K562 (cell line): ENCODE results near the gene RNF166. TPM values are rescaled to one million over a fixed set of nuclear protein-coding genes. Genes with fewer than 3 reads are reported as not detected.

Experiments used
- ATAC-seq: fragments of 200-7000 bp; cut with Tn5 transposase; 3 replicates; pipeline ENCODE4 v1.9.1; 2020; ENCODE audit warnings: moderate library complexity
- BruUV-seq: library from RNA; stranded (reverse); fragments of 400-500 nt; replicated peaks from 2 replicates; lab custom pipeline; 2021; lab: Mats Ljungman, UMichigan
- CTCF ChIA-PET: fragments of 300-600 bp; formaldehyde crosslinking; extraction: SDS; loops from one replicate; lab custom pipeline; 2021; ENCODE audit warnings: low intra/inter-chr PET ratio; lab: Yijun Ruan, JAX
- POLR2A ChIA-PET: fragments of 300-600, 350-650 bp; sonication (Branson Sonifier 250); formaldehyde crosslinking; extraction: SDS; loops from one replicate; lab custom pipeline; 2021; ENCODE audit warnings: antibody characterized with exemption, inconsistent platforms; lab: Yijun Ruan, JAX
- DNase-seq, 4 experiments: peaks; one replicate each; pipeline versions ENCODE4 v3.0.0 to v3.0.0-alpha.2; 2011 to 2018; ENCODE audit warnings: low spot score in 3 of 4, mixed read lengths in 3 of 4; ENCODE audit errors: extremely low read depth in 1 of 4
- FAIRE-seq: peaks from 2 replicates; lab custom pipeline; 2011; peaks lifted over from hg19 to GRCh38; lab: Jason Lieb, UNC
- H2AFZ ChIP-seq: 2 replicates; pipeline ENCODE4 v1.6.0; 2011; ENCODE audit warnings: low read depth, low read length, control low read depth, inconsistent platforms
- H3K27ac ChIP-seq: fragments of 200-600 bp; 3 replicates; pipeline ENCODE4 v1.8.0; 2011; ENCODE audit warnings: low read depth, mild to moderate bottlenecking, control low read depth, inconsistent platforms, low read length, moderate library complexity, mixed read lengths; ENCODE audit errors: extremely low read depth
- H3K27me3 ChIP-seq, 2 experiments: fragments of 300-600 bp in 1 of 2; 2 replicates in 1 of 2; 3 replicates in 1 of 2; pipeline versions ENCODE4 v1.6.0 to v1.8.0; 2011; ENCODE audit warnings: inconsistent platforms in 2 of 2, low read length in 2 of 2, mild to moderate bottlenecking in 1 of 2, mixed read lengths in 1 of 2, moderate library complexity in 1 of 2; ENCODE audit not compliant: control insufficient read depth in 2 of 2, insufficient read depth in 2 of 2
- H3K36me3 ChIP-seq: fragments of 300-600 bp; 3 replicates; pipeline ENCODE4 v1.8.0; 2011; ENCODE audit warnings: mild to moderate bottlenecking, low read length, inconsistent platforms; ENCODE audit not compliant: control insufficient read depth, insufficient read depth
- H3K4me1 ChIP-seq, 2 experiments: fragments of 200-600 bp in 1 of 2; replicated peaks in 1 of 2; 2 replicates in 1 of 2; 3 replicates in 1 of 2; pipeline versions ENCODE4 v1.5.1 to v1.8.0; 2011; ENCODE audit warnings: inconsistent platforms in 2 of 2, low read length in 2 of 2, mild to moderate bottlenecking in 1 of 2, mixed read lengths in 1 of 2, moderate library complexity in 1 of 2; ENCODE audit not compliant: control insufficient read depth in 2 of 2, insufficient read depth in 2 of 2
- H3K4me2 ChIP-seq: 2 replicates; pipeline ENCODE4 v1.6.1; 2011; ENCODE audit warnings: low read length, control low read depth, inconsistent platforms, mixed read lengths; ENCODE audit not compliant: insufficient read depth
- H3K4me3 ChIP-seq: fragments of 200-600 bp; sonication (generic), shearing (Covaris generic); 2 replicates; pipeline ENCODE4 v1.5.1; 2016; ENCODE audit warnings: control low read depth, inconsistent platforms
- H3K79me2 ChIP-seq: fragments of 200-600 bp; 3 replicates; pipeline ENCODE4 v1.8.0; 2011; ENCODE audit warnings: low read length, inconsistent platforms; ENCODE audit not compliant: control insufficient read depth, insufficient read depth
- H3K9ac ChIP-seq, 2 experiments: 2 replicates each; pipeline versions ENCODE4 v1.6.0 to v1.6.1; 2011; ENCODE audit warnings: low read depth in 2 of 2, low read length in 2 of 2, control low read depth in 1 of 2, inconsistent platforms in 1 of 2, mild to moderate bottlenecking in 1 of 2, mixed read lengths in 1 of 2; ENCODE audit not compliant: insufficient read depth in 1 of 2
- H3K9me1 ChIP-seq: one replicate; pipeline ENCODE4 v1.6.0; 2011; ENCODE audit warnings: inconsistent platforms, mild to moderate bottlenecking, low read length, moderate library complexity; ENCODE audit not compliant: control insufficient read depth, insufficient read depth
- H3K9me3 ChIP-seq: replicated peaks from 2 replicates; pipeline ENCODE4 v1.5.1; 2011; ENCODE audit warnings: low read depth, low read length, inconsistent platforms; ENCODE audit not compliant: control insufficient read depth, insufficient read depth
- H4K20me1 ChIP-seq: replicated peaks from 2 replicates; pipeline ENCODE4 v1.6.1; 2011; ENCODE audit warnings: low read length, inconsistent platforms, mixed read lengths; ENCODE audit not compliant: control insufficient read depth, insufficient read depth
- CREB3 ChIP-seq: fragments of 450-650 bp; conservative IDR thresholded peaks from 2 replicates; pipeline ENCODE4 v1.6.1; 2016; ENCODE audit warnings: missing genetic modification characterization, low read depth, mild to moderate bottlenecking, missing compliant biosample characterization, moderate library complexity
- CREB3L1 ChIP-seq: fragments of 450-650 bp; IDR thresholded peaks from 2 replicates; pipeline ENCODE4 v1.6.1; 2014; ENCODE audit warnings: low read depth, mild to moderate bottlenecking, moderate library complexity, borderline replicate concordance
- GATA2 ChIP-seq: sonication (generic); formaldehyde crosslinking; IDR thresholded peaks from 2 replicates; pipeline ENCODE4 v1.4.0; 2020; ENCODE audit warnings: mild to moderate bottlenecking, missing genetic modification reagents
- NFE2L1 ChIP-seq: fragments of 450-650 bp; IDR thresholded peaks from 2 replicates; pipeline ENCODE4 v1.6.1; 2016; ENCODE audit warnings: missing genetic modification characterization, low read depth, mild to moderate bottlenecking, missing compliant biosample characterization, moderate library complexity, borderline replicate concordance
- PPARD ChIP-seq: fragments of 250-450 bp; sonication (Bioruptor Pico); IDR thresholded peaks from 2 replicates; pipeline ENCODE4 v1.8.0; 2022; ENCODE audit warnings: inconsistent platforms, mild to moderate bottlenecking, moderate library complexity
- RBM39 ChIP-seq: fragments of 200-400 bp; formaldehyde crosslinking; optimal IDR thresholded peaks from 2 replicates; pipeline ENCODE3; 2018; ENCODE audit warnings: low read depth, low read length
- TGIF2 ChIP-seq: sonication (generic); formaldehyde crosslinking; IDR thresholded peaks from 2 replicates; pipeline ENCODE4 v1.8.1; 2022; ENCODE audit warnings: mild to moderate bottlenecking, missing genetic modification reagents, moderate library complexity
- TRIM24 ChIP-seq, 2 experiments: fragments of 450-650 bp; IDR thresholded peaks; 2 replicates each; pipeline ENCODE4 v1.6.1; 2016
- WGBS: fragments of 100-300 bp; shearing (Covaris generic); methylation state at CpG from one replicate; pipeline ENCODE4 v1.1.6; 2016; ENCODE audit warnings: low coverage, mixed read lengths; ENCODE audit not compliant: insufficient coverage; ENCODE audit errors: missing lambda C conversion rate; 5-methylcytosine and 5-hydroxymethylcytosine counted together
- in situ Hi-C: fragments of 300-500 bp; cut with MboI; formaldehyde crosslinking; loops from 4 replicates; pipeline ENCODE4 v1.15.0; 2018; ENCODE audit warnings: inconsistent platforms, mixed read lengths
- intact Hi-C: fragments of 100-400 bp; cut with micrococcal nuclease; formaldehyde crosslinking; loops from 2 replicates; pipeline ENCODE4 v1.14.2; 2022
- polyA plus RNA-seq, 8 experiments: library from polyadenylated mRNA; depleted of rRNA in 4 of 8; stranded (reverse) in 5 of 8; unstranded in 3 of 8; fragments of >200 nt; fragmentation: Nextera tagmentation in 2 of 8; fragmentation: Illumina TruSeq in 1 of 8; extraction: Ambion mirVana in 2 of 8; extraction: Trizol in 1 of 8; gene quantifications; 2 replicates each; pipeline versions ENCODE4 v1.2.1 to v1.2.3, GENCODE V29; 2011 to 2014; ENCODE audit warnings: inconsistent platforms in 1 of 8, missing spikeins in 1 of 8
- total RNA-seq, 7 experiments: library from RNA; depleted of rRNA in 6 of 7; stranded (reverse); fragments of >200 nt in 6 of 7; fragmentation: Illumina TruSeq in 2 of 7; extraction: Trizol in 2 of 7; gene quantifications; 2 replicates each; pipeline versions ENCODE4 v1.2.1 to v1.2.3, GENCODE V29; 2011 to 2021; ENCODE audit warnings: low replicate concordance in 1 of 7
- TF ChIP-seq, protein P1 (sequence below): sonication (generic); formaldehyde crosslinking; IDR thresholded peaks from 2 replicates; pipeline ENCODE4 v1.5.0; 2020; ENCODE audit warnings: missing genetic modification reagents
- TF ChIP-seq, protein P2 (sequence below): fragments of 450-650 bp; IDR thresholded peaks from 2 replicates; pipeline ENCODE4 v1.6.1; 2016; ENCODE audit warnings: mild to moderate bottlenecking
- TF ChIP-seq, protein P3 (sequence below): IDR thresholded peaks from 2 replicates; pipeline ENCODE4 v1.6.1; 2011; ENCODE audit not compliant: insufficient read length; ENCODE audit errors: extremely low read depth
- TF ChIP-seq, protein P4 (sequence below): sonication (generic); formaldehyde crosslinking; IDR thresholded peaks from 2 replicates; pipeline ENCODE4 v1.8.1; 2023; ENCODE audit warnings: mild to moderate bottlenecking, missing genetic modification reagents

Gene RNF166
- total and polyA plus RNA-seq, 9 of the 15 experiments (the other 6 are each of a cell fraction or from before 2014, with no cell fraction given) = 0.56 to 60.3 (median 19.5) TPM

DNA sequence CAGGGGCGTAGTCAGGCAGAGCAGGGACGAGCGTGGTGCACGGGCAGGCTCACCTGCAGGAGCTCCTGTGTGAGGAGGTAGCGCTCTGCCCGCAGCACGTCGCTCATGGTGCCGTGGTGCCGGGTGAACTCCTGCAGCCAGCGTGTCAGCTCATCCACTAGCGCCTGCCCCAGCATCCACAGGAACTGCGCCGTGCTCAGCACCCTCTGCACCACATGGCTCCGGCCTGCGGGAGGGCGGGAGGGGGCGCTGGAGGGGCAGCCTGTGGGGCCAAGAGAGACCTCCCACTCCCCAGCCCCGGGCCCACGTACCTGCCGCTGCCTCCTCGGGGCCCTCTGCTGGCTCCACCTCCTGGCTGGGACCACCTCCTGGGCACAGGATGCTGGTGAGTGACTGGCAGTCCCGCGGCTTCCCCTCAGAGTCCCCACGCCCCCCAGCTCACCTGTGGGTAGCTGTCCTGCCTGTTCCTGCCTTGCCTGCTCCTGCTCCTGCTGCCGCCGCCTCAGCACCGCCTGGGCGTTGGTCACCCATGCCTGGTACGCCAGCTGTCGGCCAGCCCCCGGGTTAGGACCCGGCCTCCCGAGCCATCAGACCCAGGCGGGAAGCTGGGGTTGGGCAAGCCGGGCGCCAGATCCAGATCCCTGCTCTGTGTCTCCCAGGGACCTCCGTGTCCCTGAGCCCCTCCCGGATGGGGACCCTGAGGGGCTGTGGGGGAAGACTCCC, 16.7 kb upstream of the RNF166 start:
- no peaks in the 10 kb centered on the region; the same call in 1 of the 2 replicates for H4K20me1 ChIP-seq
- in situ Hi-C loops = no loop called here
- H3K27me3 ChIP-seq = no peaks in the 10 kb centered on the region
- H3K9me3 ChIP-seq = no peaks in the 10 kb centered on the region
- ChIA-PET CTCF (no interaction called here), POLR2A (interaction anchor here (0.8 to 1.4 kb wide), 2 partner anchors 11 to 14 kb away, joined by 3 to 6 read pairs; no protein-coding TSS in a partner anchor)
- intact Hi-C loops = no loop called here
- FAIRE-seq = no peak
- BruUV-seq = no TSS peak
- H3K27ac ChIP-seq = no peak overlapping the region
- H3K9me1 ChIP-seq = no peaks in the 10 kb centered on the region
- H3K79me2 ChIP-seq = no peaks in the 10 kb centered on the region
- H3K9ac ChIP-seq = no peak overlapping the region
- no peak overlapping the region for H3K4me2 ChIP-seq
- WGBS = 96% methylated on average over 31 of the region's 39 CpGs
- no peak for DNase-seq
- H3K36me3 ChIP-seq = peaks cover 100% of the 10 kb centered on the region; the same call in 2 of the 3 replicates
- peaks cover 0 to 59% of the 10 kb centered on the region in 2 experiments; a peak in 1 of 5 replicates for H3K4me1 ChIP-seq
- no peak overlapping the region for H2AFZ ChIP-seq
- no peak for ATAC-seq
- no peak overlapping the region for H3K4me3 ChIP-seq
- no peak for TF ChIP-seq NFE2L1 (tag)
- TF ChIP-seq, protein P1, sequence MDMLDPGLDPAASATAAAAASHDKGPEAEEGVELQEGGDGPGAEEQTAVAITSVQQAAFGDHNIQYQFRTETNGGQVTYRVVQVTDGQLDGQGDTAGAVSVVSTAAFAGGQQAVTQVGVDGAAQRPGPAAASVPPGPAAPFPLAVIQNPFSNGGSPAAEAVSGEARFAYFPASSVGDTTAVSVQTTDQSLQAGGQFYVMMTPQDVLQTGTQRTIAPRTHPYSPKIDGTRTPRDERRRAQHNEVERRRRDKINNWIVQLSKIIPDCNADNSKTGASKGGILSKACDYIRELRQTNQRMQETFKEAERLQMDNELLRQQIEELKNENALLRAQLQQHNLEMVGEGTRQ (CRISPR knock-in tag) = no peak
- no peak for TF ChIP-seq CREB3 (tag)
- TF ChIP-seq, protein P2, sequence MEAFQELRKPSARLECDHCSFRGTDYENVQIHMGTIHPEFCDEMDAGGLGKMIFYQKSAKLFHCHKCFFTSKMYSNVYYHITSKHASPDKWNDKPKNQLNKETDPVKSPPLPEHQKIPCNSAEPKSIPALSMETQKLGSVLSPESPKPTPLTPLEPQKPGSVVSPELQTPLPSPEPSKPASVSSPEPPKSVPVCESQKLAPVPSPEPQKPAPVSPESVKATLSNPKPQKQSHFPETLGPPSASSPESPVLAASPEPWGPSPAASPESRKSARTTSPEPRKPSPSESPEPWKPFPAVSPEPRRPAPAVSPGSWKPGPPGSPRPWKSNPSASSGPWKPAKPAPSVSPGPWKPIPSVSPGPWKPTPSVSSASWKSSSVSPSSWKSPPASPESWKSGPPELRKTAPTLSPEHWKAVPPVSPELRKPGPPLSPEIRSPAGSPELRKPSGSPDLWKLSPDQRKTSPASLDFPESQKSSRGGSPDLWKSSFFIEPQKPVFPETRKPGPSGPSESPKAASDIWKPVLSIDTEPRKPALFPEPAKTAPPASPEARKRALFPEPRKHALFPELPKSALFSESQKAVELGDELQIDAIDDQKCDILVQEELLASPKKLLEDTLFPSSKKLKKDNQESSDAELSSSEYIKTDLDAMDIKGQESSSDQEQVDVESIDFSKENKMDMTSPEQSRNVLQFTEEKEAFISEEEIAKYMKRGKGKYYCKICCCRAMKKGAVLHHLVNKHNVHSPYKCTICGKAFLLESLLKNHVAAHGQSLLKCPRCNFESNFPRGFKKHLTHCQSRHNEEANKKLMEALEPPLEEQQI = no peak
- no peak for TF ChIP-seq GATA2 (CRISPR knock-in tag)
- TF ChIP-seq, protein P3, sequence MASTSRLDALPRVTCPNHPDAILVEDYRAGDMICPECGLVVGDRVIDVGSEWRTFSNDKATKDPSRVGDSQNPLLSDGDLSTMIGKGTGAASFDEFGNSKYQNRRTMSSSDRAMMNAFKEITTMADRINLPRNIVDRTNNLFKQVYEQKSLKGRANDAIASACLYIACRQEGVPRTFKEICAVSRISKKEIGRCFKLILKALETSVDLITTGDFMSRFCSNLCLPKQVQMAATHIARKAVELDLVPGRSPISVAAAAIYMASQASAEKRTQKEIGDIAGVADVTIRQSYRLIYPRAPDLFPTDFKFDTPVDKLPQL = no peak
- TF ChIP-seq RBM39 = no peak
- TF ChIP-seq CREB3L1 = no peak
- no peak for TF ChIP-seq TRIM24 (IDR thresholded peaks at IDR 0.05)
- TF ChIP-seq, protein P4, sequence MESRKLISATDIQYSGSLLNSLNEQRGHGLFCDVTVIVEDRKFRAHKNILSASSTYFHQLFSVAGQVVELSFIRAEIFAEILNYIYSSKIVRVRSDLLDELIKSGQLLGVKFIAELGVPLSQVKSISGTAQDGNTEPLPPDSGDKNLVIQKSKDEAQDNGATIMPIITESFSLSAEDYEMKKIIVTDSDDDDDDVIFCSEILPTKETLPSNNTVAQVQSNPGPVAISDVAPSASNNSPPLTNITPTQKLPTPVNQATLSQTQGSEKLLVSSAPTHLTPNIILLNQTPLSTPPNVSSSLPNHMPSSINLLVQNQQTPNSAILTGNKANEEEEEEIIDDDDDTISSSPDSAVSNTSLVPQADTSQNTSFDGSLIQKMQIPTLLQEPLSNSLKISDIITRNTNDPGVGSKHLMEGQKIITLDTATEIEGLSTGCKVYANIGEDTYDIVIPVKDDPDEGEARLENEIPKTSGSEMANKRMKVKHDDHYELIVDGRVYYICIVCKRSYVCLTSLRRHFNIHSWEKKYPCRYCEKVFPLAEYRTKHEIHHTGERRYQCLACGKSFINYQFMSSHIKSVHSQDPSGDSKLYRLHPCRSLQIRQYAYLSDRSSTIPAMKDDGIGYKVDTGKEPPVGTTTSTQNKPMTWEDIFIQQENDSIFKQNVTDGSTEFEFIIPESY (CRISPR knock-in tag) = peak; percentile 58; the same call in 1 of the 2 replicates
- TF ChIP-seq TGIF2 (CRISPR knock-in tag) = no peak
- no peak for TF ChIP-seq PPARD (CRISPR knock-in tag)
